Measurements from ENCODE around the gene AK8.
A peak's percentile ranks its signal among the peaks of the same experiment; 100 is the strongest.

The AK8 gene

GRCh38 chr9:132733260-132733815 is 144.7 kb downstream of the AK8 start:
- H2AK5ac ChIP-seq (ENCODE audit: low read length, severe bottlenecking), result no peak overlapping the region
- no peak overlapping the region for H2BK15ac ChIP-seq (ENCODE audit: low read depth, poor library complexity, severe bottlenecking)
- H3K27me3 ChIP-seq (ENCODE audit: control insufficient read depth in 1 of 2, insufficient read depth in 1 of 2, low read length in 2 of 2), result peaks cover 25 to 29% of the 10 kb centered on the region in 2 experiments
- H3K4me1 ChIP-seq (ENCODE audit: control insufficient read depth, insufficient read depth, low read depth, low read length), result no peaks in the 10 kb centered on the region
- H3K4ac ChIP-seq (ENCODE audit: low read depth in 1 of 2, low read length in 2 of 2), result no peak overlapping the region
- H4K8ac ChIP-seq (ENCODE audit: low read length), result no peak overlapping the region
- DNase-seq, result no peak
- no peak overlapping the region for H3K18ac ChIP-seq (ENCODE audit: low read depth in 1 of 2, low read length in 2 of 2)
- H3K23ac ChIP-seq (ENCODE audit: low read length in 2 of 2), result no peak overlapping the region
- no peaks in the 10 kb centered on the region for H3K9me3 ChIP-seq (ENCODE audit: control insufficient read depth, low read length)
- H4K91ac ChIP-seq (ENCODE audit: low read length), result no peak overlapping the region
- H3K4me3 ChIP-seq (ENCODE audit: insufficient read depth in 1 of 2, low read depth in 1 of 2, low read length in 2 of 2), result no peak overlapping the region
- H3K79me1 ChIP-seq (replicated peaks; ENCODE audit: low read length, poor library complexity, severe bottlenecking), result no peaks in the 10 kb centered on the region
- H2BK5ac ChIP-seq (ENCODE audit: low read depth, low read length, poor library complexity, severe bottlenecking), result no peak overlapping the region
- H3K27ac ChIP-seq (ENCODE audit: low read length, poor library complexity, severe bottlenecking), result no peak overlapping the region
- H2BK120ac ChIP-seq (ENCODE audit: low read depth, low read length), result no peak overlapping the region
- no peaks in the 10 kb centered on the region for H3K36me3 ChIP-seq (ENCODE audit: control insufficient read depth in 1 of 2, insufficient read depth in 2 of 2, low read depth in 1 of 2, low read length in 2 of 2)
- 86% methylated on average over 22 of the region's 22 CpGs for WGBS
- H3K14ac ChIP-seq (ENCODE audit: low read length in 2 of 2), result peak overlapping the region in 1 of 2 experiments; percentile 71
- no peak overlapping the region for H2AFZ ChIP-seq (ENCODE audit: low read depth, low read length)
- H3K9ac ChIP-seq (ENCODE audit: low read length), result no peak overlapping the region
- H2BK12ac ChIP-seq (ENCODE audit: low read length in 2 of 2), result no peak overlapping the region
- H3K4me2 ChIP-seq (ENCODE audit: low read length, poor library complexity, severe bottlenecking), result no peak overlapping the region

GRCh38 chr9:132732326-132733259 is 145.5 kb downstream of the AK8 start:
- no peak overlapping the region for H4K8ac ChIP-seq (ENCODE audit: low read length)
- no peaks in the 10 kb centered on the region for H3K36me3 ChIP-seq (ENCODE audit: control insufficient read depth in 1 of 2, insufficient read depth in 2 of 2, low read depth in 1 of 2, low read length in 2 of 2)
- no peak overlapping the region for H2AK5ac ChIP-seq (ENCODE audit: low read length, severe bottlenecking)
- no peak overlapping the region for H4K91ac ChIP-seq (ENCODE audit: low read length)
- H3K23ac ChIP-seq (ENCODE audit: low read length in 2 of 2), result no peak overlapping the region
- 76% methylated on average over 17 of the region's 17 CpGs for WGBS
- no peak overlapping the region for H2BK15ac ChIP-seq (ENCODE audit: low read depth, poor library complexity, severe bottlenecking)
- H3K9ac ChIP-seq (ENCODE audit: low read length), result no peak overlapping the region
- H3K9me3 ChIP-seq (ENCODE audit: control insufficient read depth, low read length), result no peaks in the 10 kb centered on the region
- H2AFZ ChIP-seq (ENCODE audit: low read depth, low read length), result no peak overlapping the region
- no peak overlapping the region for H3K4me3 ChIP-seq (ENCODE audit: insufficient read depth in 1 of 2, low read depth in 1 of 2, low read length in 2 of 2)
- H3K4ac ChIP-seq (ENCODE audit: low read depth in 1 of 2, low read length in 2 of 2), result no peak overlapping the region
- H3K18ac ChIP-seq (ENCODE audit: low read depth in 1 of 2, low read length in 2 of 2), result no peak overlapping the region
- no peaks in the 10 kb centered on the region for H3K79me1 ChIP-seq (replicated peaks; ENCODE audit: low read length, poor library complexity, severe bottlenecking)
- no peak overlapping the region for H3K4me2 ChIP-seq (ENCODE audit: low read length, poor library complexity, severe bottlenecking)
- H3K14ac ChIP-seq (ENCODE audit: low read length in 2 of 2), result no peak overlapping the region
- H2BK120ac ChIP-seq (ENCODE audit: low read depth, low read length), result no peak overlapping the region
- DNase-seq, result peak; percentile 39
- H2BK12ac ChIP-seq (ENCODE audit: low read length in 2 of 2), result no peak overlapping the region
- H2BK5ac ChIP-seq (ENCODE audit: low read depth, low read length, poor library complexity, severe bottlenecking), result no peak overlapping the region
- H3K27me3 ChIP-seq (ENCODE audit: control insufficient read depth in 1 of 2, insufficient read depth in 1 of 2, low read length in 2 of 2), result peaks cover 30 to 36% of the 10 kb centered on the region in 2 experiments
- H3K4me1 ChIP-seq (ENCODE audit: control insufficient read depth, insufficient read depth, low read depth, low read length), result no peaks in the 10 kb centered on the region
- H3K27ac ChIP-seq (ENCODE audit: low read length, poor library complexity, severe bottlenecking), result no peak overlapping the region

GRCh38 chr9:132731230-132731629 is 146.9 kb downstream of the AK8 start:
- H3K4me1 ChIP-seq (ENCODE audit: control insufficient read depth, insufficient read depth, low read depth, low read length), result no peaks in the 10 kb centered on the region
- H3K79me1 ChIP-seq (replicated peaks; ENCODE audit: low read length, poor library complexity, severe bottlenecking), result no peaks in the 10 kb centered on the region
- no peaks in the 10 kb centered on the region for H3K36me3 ChIP-seq (ENCODE audit: control insufficient read depth in 1 of 2, insufficient read depth in 2 of 2, low read depth in 1 of 2, low read length in 2 of 2)
- WGBS, result 75% methylated on average over 3 of the region's 3 CpGs
- no peak overlapping the region for H3K14ac ChIP-seq (ENCODE audit: low read length in 2 of 2)
- H2BK120ac ChIP-seq (ENCODE audit: low read depth, low read length), result no peak overlapping the region
- no peak overlapping the region for H4K91ac ChIP-seq (ENCODE audit: low read length)
- no peak overlapping the region for H3K27ac ChIP-seq (ENCODE audit: low read length, poor library complexity, severe bottlenecking)
- H3K4me3 ChIP-seq (ENCODE audit: insufficient read depth in 1 of 2, low read depth in 1 of 2, low read length in 2 of 2), result no peak overlapping the region
- H2BK5ac ChIP-seq (ENCODE audit: low read depth, low read length, poor library complexity, severe bottlenecking), result no peak overlapping the region
- no peak overlapping the region for H3K23ac ChIP-seq (ENCODE audit: low read length in 2 of 2)
- no peak overlapping the region for H3K4me2 ChIP-seq (ENCODE audit: low read length, poor library complexity, severe bottlenecking)
- no peaks in the 10 kb centered on the region for H3K9me3 ChIP-seq (ENCODE audit: control insufficient read depth, low read length)
- no peak overlapping the region for H4K8ac ChIP-seq (ENCODE audit: low read length)
- no peak overlapping the region for H2BK15ac ChIP-seq (ENCODE audit: low read depth, poor library complexity, severe bottlenecking)
- no peak overlapping the region for H3K18ac ChIP-seq (ENCODE audit: low read depth in 1 of 2, low read length in 2 of 2)
- H3K9ac ChIP-seq (ENCODE audit: low read length), result no peak overlapping the region
- H2AFZ ChIP-seq (ENCODE audit: low read depth, low read length), result no peak overlapping the region
- H3K27me3 ChIP-seq (ENCODE audit: control insufficient read depth in 1 of 2, insufficient read depth in 1 of 2, low read length in 2 of 2), result peaks cover 39 to 47% of the 10 kb centered on the region in 2 experiments
- no peak for DNase-seq
- H2AK5ac ChIP-seq (ENCODE audit: low read length, severe bottlenecking), result no peak overlapping the region
- H3K4ac ChIP-seq (ENCODE audit: low read depth in 1 of 2, low read length in 2 of 2), result no peak overlapping the region
- H2BK12ac ChIP-seq (ENCODE audit: low read length in 2 of 2), result no peak overlapping the region
